Natural killer cell (primary cell): ENCODE measurements around the gene OSBPL6. TPM values are rescaled to one million over a fixed set of nuclear protein-coding genes. Genes with fewer than 3 reads are reported as not detected.

Experiments
- ATAC-seq, 3 donors: fragments of 150-1000 bp in 2 of 3; fragments of 200-7000 bp in 1 of 3; cut with Tn5 transposase; 1 replicate in 1 of 3; 2 replicates in 2 of 3; pipeline ENCODE4 v1.10.0; 2021; ENCODE audit warnings: mild to moderate bottlenecking in 2 of 3, moderate library complexity in 2 of 3
- DNase-seq, 2 donors: peaks; one replicate each; pipeline versions ENCODE4 v3.0.0 to v3.0.0-alpha.2; 2013 to 2021; ENCODE audit warnings: mixed read lengths in 1 of 2
- H3K27ac ChIP-seq: one replicate; pipeline ENCODE4 v1.5.1; 2013; ENCODE audit warnings: mild to moderate bottlenecking, low read length
- H3K27me3 ChIP-seq: one replicate; pipeline ENCODE4 v1.6.1; 2013; ENCODE audit warnings: low read length; ENCODE audit not compliant: control insufficient read depth, insufficient read depth
- H3K36me3 ChIP-seq: one replicate; pipeline ENCODE4 v1.6.1; 2013; ENCODE audit warnings: low read length; ENCODE audit not compliant: control insufficient read depth, insufficient read depth
- H3K4me1 ChIP-seq: one replicate; pipeline ENCODE4 v1.6.1; 2013; ENCODE audit warnings: low read length; ENCODE audit not compliant: control insufficient read depth, insufficient read depth
- H3K4me3 ChIP-seq: one replicate; pipeline ENCODE4 v1.5.1; 2013; ENCODE audit warnings: low read length
- H3K9me3 ChIP-seq: one replicate; pipeline ENCODE4 v1.6.1; 2013; ENCODE audit warnings: low read length; ENCODE audit not compliant: control insufficient read depth, insufficient read depth
- H3K27ac Mint-ChIP-seq, 2 donors: one replicate each; pipeline ENCODE4 v1.8.0; 2022; ENCODE audit warnings: mild to moderate bottlenecking in 2 of 2, mixed read lengths in 2 of 2, moderate library complexity in 1 of 2
- H3K27me3 Mint-ChIP-seq, 2 donors: one replicate each; pipeline ENCODE4 v1.8.0; 2022; ENCODE audit warnings: low read depth in 2 of 2, mixed read lengths in 2 of 2
- H3K36me3 Mint-ChIP-seq: one replicate; pipeline ENCODE4 v1.8.0; 2022; ENCODE audit warnings: mixed read lengths
- H3K4me1 Mint-ChIP-seq, 2 donors: one replicate each; pipeline ENCODE4 v1.8.0; 2022; ENCODE audit warnings: mixed read lengths in 2 of 2
- H3K4me3 Mint-ChIP-seq: one replicate; pipeline ENCODE4 v1.8.0; 2022; ENCODE audit warnings: mild to moderate bottlenecking, moderate library complexity, mixed read lengths
- H3K9me3 Mint-ChIP-seq, 2 donors: one replicate each; pipeline ENCODE4 v1.8.0; 2022; ENCODE audit warnings: mixed read lengths in 2 of 2
- WGBS: methylation state at CpG from one replicate; pipeline ENCODE4 v1.1.7; 2013; ENCODE audit warnings: missing lambda C conversion rate; ENCODE audit not compliant: insufficient coverage; 5-methylcytosine and 5-hydroxymethylcytosine counted together
- intact Hi-C: fragments of 100-400 bp; cut with micrococcal nuclease; formaldehyde crosslinking; loops from one replicate; pipeline ENCODE4 v1.14.2; 2022
- total RNA-seq, 4 donors: library from RNA; stranded (reverse); fragments of 120-200 nt in 1 of 4; gene quantifications; one replicate each; pipeline versions ENCODE4 v1.2.3 to v1.2.4, GENCODE V29; 2013 to 2022
- TF ChIP-seq, protein P1 (sequence below): fragments of 200-600 bp; IDR thresholded peaks from one replicate; pipeline ENCODE4 v1.8.0; 2022; ENCODE audit warnings: antibody characterized with exemption

OSBPL6 gene
- total RNA-seq, 3 donors from 2014 or later (not counting 1 experiment from before 2014, with no cell fraction given): not detected

- intact Hi-C loops: no loop called here
- no CpG with 5 or more reads among the region's 1 CpG for WGBS
- H3K4me3 Mint-ChIP-seq: no peak overlapping the region
- no peaks in the 10 kb centered on the region for H3K9me3 Mint-ChIP-seq
- Histone ChIP-seq H3K27me3 (no peaks in the 10 kb centered on the region), H3K4me1 (no peaks in the 10 kb centered on the region), H3K36me3 (no peaks in the 10 kb centered on the region), H3K4me3 (no peak overlapping the region), H3K27ac (no peak overlapping the region), H3K9me3 (no peaks in the 10 kb centered on the region)
- H3K27ac Mint-ChIP-seq: no peak overlapping the region
- peaks cover 2 to 18% of the 10 kb centered on the region in 2 donors for H3K27me3 Mint-ChIP-seq
- no peaks in the 10 kb centered on the region for H3K4me1 Mint-ChIP-seq
- H3K36me3 Mint-ChIP-seq: no peaks in the 10 kb centered on the region
- no peak for DNase-seq
- TF ChIP-seq, protein P1, sequence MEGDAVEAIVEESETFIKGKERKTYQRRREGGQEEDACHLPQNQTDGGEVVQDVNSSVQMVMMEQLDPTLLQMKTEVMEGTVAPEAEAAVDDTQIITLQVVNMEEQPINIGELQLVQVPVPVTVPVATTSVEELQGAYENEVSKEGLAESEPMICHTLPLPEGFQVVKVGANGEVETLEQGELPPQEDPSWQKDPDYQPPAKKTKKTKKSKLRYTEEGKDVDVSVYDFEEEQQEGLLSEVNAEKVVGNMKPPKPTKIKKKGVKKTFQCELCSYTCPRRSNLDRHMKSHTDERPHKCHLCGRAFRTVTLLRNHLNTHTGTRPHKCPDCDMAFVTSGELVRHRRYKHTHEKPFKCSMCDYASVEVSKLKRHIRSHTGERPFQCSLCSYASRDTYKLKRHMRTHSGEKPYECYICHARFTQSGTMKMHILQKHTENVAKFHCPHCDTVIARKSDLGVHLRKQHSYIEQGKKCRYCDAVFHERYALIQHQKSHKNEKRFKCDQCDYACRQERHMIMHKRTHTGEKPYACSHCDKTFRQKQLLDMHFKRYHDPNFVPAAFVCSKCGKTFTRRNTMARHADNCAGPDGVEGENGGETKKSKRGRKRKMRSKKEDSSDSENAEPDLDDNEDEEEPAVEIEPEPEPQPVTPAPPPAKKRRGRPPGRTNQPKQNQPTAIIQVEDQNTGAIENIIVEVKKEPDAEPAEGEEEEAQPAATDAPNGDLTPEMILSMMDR: no peak
- no peak for ATAC-seq
These were observed 35.6 kb downstream of the OSBPL6 start for GRCh38 chr2:178229927-178230326.

DNA sequence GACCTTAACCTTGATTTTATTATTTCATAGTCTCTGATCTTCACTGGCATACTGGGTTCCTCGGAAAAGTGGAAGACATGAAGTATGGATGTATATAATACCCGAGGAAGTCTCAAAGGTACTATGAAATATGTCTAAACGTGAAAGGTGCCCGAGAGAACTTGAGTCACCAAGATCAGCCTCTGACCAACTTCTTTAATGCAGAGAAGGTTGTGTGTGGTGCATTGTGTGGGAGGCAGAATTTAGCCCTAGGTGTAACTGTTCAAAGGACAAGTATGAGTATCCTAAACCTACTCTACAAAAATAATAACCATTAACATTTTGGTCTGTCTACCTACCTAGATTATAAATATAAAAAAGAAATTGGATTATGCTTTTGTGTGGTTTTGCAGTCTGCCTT, 36.1 kb downstream of the OSBPL6 start:
- Histone ChIP-seq H3K36me3 (no peaks in the 10 kb centered on the region), H3K4me1 (no peaks in the 10 kb centered on the region), H3K27me3 (no peaks in the 10 kb centered on the region), H3K9me3 (no peaks in the 10 kb centered on the region), H3K4me3 (no peak overlapping the region), H3K27ac (no peak overlapping the region)
- WGBS: 81% methylated on average over 4 of the region's 4 CpGs
- TF ChIP-seq, protein P1: no peak
- Mint-ChIP-seq H3K27me3 (peaks cover 2 to 13% of the 10 kb centered on the region in 2 donors), H3K9me3 (no peaks in the 10 kb centered on the region), H3K4me3 (no peak overlapping the region), H3K36me3 (no peaks in the 10 kb centered on the region), H3K27ac (no peak overlapping the region), H3K4me1 (no peaks in the 10 kb centered on the region)
- intact Hi-C loops: no loop called here
- no peak for DNase-seq
- ATAC-seq: no peak

- no peak for DNase-seq
- 75% methylated on average over 2 of the region's 3 CpGs for WGBS
- ATAC-seq: no peak
- Histone ChIP-seq H3K36me3 (no peaks in the 10 kb centered on the region), H3K4me3 (no peak overlapping the region), H3K9me3 (no peaks in the 10 kb centered on the region), H3K27me3 (no peaks in the 10 kb centered on the region), H3K4me1 (no peaks in the 10 kb centered on the region), H3K27ac (no peak overlapping the region)
- H3K27ac Mint-ChIP-seq: no peak overlapping the region
- H3K9me3 Mint-ChIP-seq: no peaks in the 10 kb centered on the region
- TF ChIP-seq, protein P1: no peak
- H3K4me1 Mint-ChIP-seq: no peaks in the 10 kb centered on the region
- H3K27me3 Mint-ChIP-seq: peaks cover 0 to 5% of the 10 kb centered on the region in 2 donors
- no peak overlapping the region for H3K4me3 Mint-ChIP-seq
- intact Hi-C loops: no loop called here
- H3K36me3 Mint-ChIP-seq: no peaks in the 10 kb centered on the region
These were observed 39.1 kb downstream of the OSBPL6 start for GRCh38 chr2:178233428-178233827.

- WGBS: 83% methylated on average over 1 of the region's 1 CpG
- H3K4me1 ChIP-seq: no peaks in the 10 kb centered on the region
These were observed 40.3 kb downstream of the OSBPL6 start for GRCh38 chr2:178234648-178235047.

More at GRCh38 chr2:178234648-178235047, 40.3 kb downstream of the OSBPL6 start:
- DNase-seq (no peak), ATAC-seq (no peak)
- H3K27me3 ChIP-seq: no peaks in the 10 kb centered on the region
- Mint-ChIP-seq H3K27me3 (peaks cover 0 to 5% of the 10 kb centered on the region in 2 donors), H3K4me1 (no peaks in the 10 kb centered on the region), H3K4me3 (no peak overlapping the region), H3K27ac (no peak overlapping the region), H3K9me3 (no peaks in the 10 kb centered on the region), H3K36me3 (no peaks in the 10 kb centered on the region)
- TF ChIP-seq, protein P1: no peak
- intact Hi-C loops: no loop called here
- H3K27ac ChIP-seq: no peak overlapping the region
- no peaks in the 10 kb centered on the region for H3K36me3 ChIP-seq
- H3K4me3 ChIP-seq: no peak overlapping the region
- no peaks in the 10 kb centered on the region for H3K9me3 ChIP-seq
